SK-N-SH (cell line): ENCODE data around the gene DIS3L2. TPM values are rescaled to one million over a fixed set of nuclear protein-coding genes. Genes with fewer than 3 reads are reported as not detected.

ENCODE experiments used
- CTCF ChIA-PET: fragments of 300-600, 350-600 bp; formaldehyde crosslinking; extraction: SDS; loops from one replicate; lab custom pipeline; 2021; lab: Yijun Ruan, JAX
- POLR2A ChIA-PET: fragments of 350-600 bp; sonication (Branson Sonifier 250); formaldehyde crosslinking; extraction: SDS; loops from one replicate; lab custom pipeline; 2020; ENCODE audit warnings: antibody characterized with exemption, inconsistent platforms; lab: Yijun Ruan, JAX
- DNase-seq: peaks from one replicate; pipeline ENCODE4 v3.0.0; 2012
- H2AFZ ChIP-seq: fragments of 200-600 bp; sonication (generic); 2 replicates; pipeline ENCODE4 v1.8.1; 2016; ENCODE audit warnings: antibody characterized with exemption, mild to moderate bottlenecking, low read depth
- H3F3A ChIP-seq: fragments of 200-600 bp; sonication (generic); replicated peaks from 2 replicates; pipeline ENCODE3; 2016; ENCODE audit warnings: antibody characterized with exemption, mild to moderate bottlenecking; ENCODE audit not compliant: insufficient read depth
- H3K27ac ChIP-seq, 2 experiments: fragments of 200-500 bp in 1 of 2; fragments of 200-600 bp in 1 of 2; sonication (Bioruptor generic) in 1 of 2; sonication (generic), shearing (Covaris generic) in 1 of 2; 2 replicates each; pipeline versions ENCODE4 v1.5.1 to v1.6.1; 2014 to 2016; ENCODE audit warnings: low read depth in 2 of 2, inconsistent platforms in 1 of 2, low read length in 1 of 2, mild to moderate bottlenecking in 1 of 2, mixed read lengths in 1 of 2
- H3K27me3 ChIP-seq: fragments of 200-600 bp; sonication (generic), shearing (Covaris generic); 2 replicates; pipeline ENCODE4 v1.6.1; 2016; ENCODE audit warnings: mixed run types; ENCODE audit not compliant: insufficient read depth
- H3K36me3 ChIP-seq, 2 experiments: fragments of 200-500 bp in 1 of 2; fragments of 200-600 bp in 1 of 2; sonication (Bioruptor generic) in 1 of 2; sonication (generic) in 1 of 2; replicated peaks in 1 of 2; 2 replicates each; pipeline versions ENCODE3 to v1.5.1; 2014 to 2016; ENCODE audit warnings: low read length in 1 of 2, mild to moderate bottlenecking in 1 of 2; ENCODE audit not compliant: insufficient read depth in 2 of 2, control insufficient read depth in 1 of 2
- H3K4me1 ChIP-seq, 2 experiments: fragments of 200-500 bp in 1 of 2; fragments of 200-600 bp in 1 of 2; sonication (Bioruptor generic) in 1 of 2; sonication (generic), shearing (Covaris generic) in 1 of 2; 2 replicates each; pipeline versions ENCODE4 v1.5.1 to v1.6.1; 2014 to 2016; ENCODE audit warnings: low read depth in 1 of 2, low read length in 1 of 2, mixed run types in 1 of 2; ENCODE audit not compliant: insufficient read depth in 2 of 2, control insufficient read depth in 1 of 2
- H3K4me2 ChIP-seq: fragments of 200-600 bp; sonication (generic), shearing (Covaris generic); 2 replicates; pipeline ENCODE4 v1.6.1; 2017; ENCODE audit warnings: mixed run types
- H3K4me3 ChIP-seq, 2 experiments: fragments of 200-500 bp in 1 of 2; fragments of 200-600 bp in 1 of 2; sonication (Bioruptor generic) in 1 of 2; sonication (generic), shearing (Covaris generic) in 1 of 2; 2 replicates each; pipeline versions ENCODE4 v1.5.1 to v1.8.1; 2014 to 2016; ENCODE audit warnings: low read depth in 2 of 2, inconsistent platforms in 1 of 2, low read length in 1 of 2, mild to moderate bottlenecking in 1 of 2, mixed read lengths in 1 of 2, moderate library complexity in 1 of 2
- H3K79me2 ChIP-seq: fragments of 200-600 bp; sonication (generic); 2 replicates; pipeline ENCODE4 v1.8.1; 2017; ENCODE audit warnings: mild to moderate bottlenecking; ENCODE audit not compliant: insufficient read depth
- H3K9ac ChIP-seq: fragments of 200-600 bp; sonication (generic); 2 replicates; pipeline ENCODE4 v1.6.1; 2017; ENCODE audit warnings: mixed run types
- H3K9me2 ChIP-seq: fragments of 200-600 bp; sonication (generic); 2 replicates; pipeline ENCODE4 v1.6.1; 2017; ENCODE audit warnings: mixed run types
- H3K9me3 ChIP-seq: fragments of 200-600 bp; sonication (generic); 2 replicates; pipeline ENCODE4 v1.6.1; 2017; ENCODE audit warnings: mixed run types, mild to moderate bottlenecking, moderate library complexity
- H4K20me1 ChIP-seq: fragments of 200-600 bp; sonication (generic); 2 replicates; pipeline ENCODE4 v1.6.1; 2017; ENCODE audit warnings: mild to moderate bottlenecking, mixed run types; ENCODE audit not compliant: insufficient read depth
- CHD2 ChIP-seq: fragments of 150-350 bp; IDR thresholded peaks from 2 replicates; pipeline ENCODE4 v1.6.1; 2018; ENCODE audit warnings: low read length; ENCODE audit not compliant: partially characterized antibody
- EZH2phosphoT487 ChIP-seq: fragments of 200-600 bp; sonication (generic); IDR thresholded peaks from 2 replicates; pipeline ENCODE4 v1.6.1; 2017; ENCODE audit warnings: low read depth, mixed run types, mild to moderate bottlenecking, antibody characterized with exemption, moderate library complexity, borderline replicate concordance
- FOSL2 ChIP-seq: IDR thresholded peaks from 2 replicates; pipeline ENCODE4 v1.4.0; 2012; ENCODE audit warnings: low read depth, mild to moderate bottlenecking, moderate library complexity, borderline replicate concordance
- GABPA ChIP-seq: IDR thresholded peaks from 2 replicates; pipeline ENCODE4 v1.4.0; 2012; ENCODE audit warnings: low read depth, mild to moderate bottlenecking
- GATA2 ChIP-seq: sonication (generic); formaldehyde crosslinking; IDR thresholded peaks from 2 replicates; pipeline ENCODE4 v1.5.0; 2020; ENCODE audit warnings: mild to moderate bottlenecking, missing genetic modification reagents
- JUND ChIP-seq: IDR thresholded peaks from 2 replicates; pipeline ENCODE4 v1.4.0; 2012
- MEF2A ChIP-seq: IDR thresholded peaks from 2 replicates; pipeline ENCODE4 v1.4.0; 2012; ENCODE audit warnings: low read depth, borderline replicate concordance
- MXI1 ChIP-seq: IDR thresholded peaks from 2 replicates; pipeline ENCODE4 v1.6.1; 2012; ENCODE audit warnings: mild to moderate bottlenecking, low read depth, low read length, improper control_type of control experiment
- NRF1 ChIP-seq: IDR thresholded peaks from 2 replicates; pipeline ENCODE4 v1.6.1; 2012; ENCODE audit warnings: low read depth, mild to moderate bottlenecking, low read length
- POLR2AphosphoS5 ChIP-seq: IDR thresholded peaks from 2 replicates; pipeline ENCODE4 v1.6.1; 2012; ENCODE audit warnings: low read depth, low read length
- RAD21 ChIP-seq: IDR thresholded peaks from 2 replicates; pipeline ENCODE4 v1.6.1; 2012; ENCODE audit warnings: mild to moderate bottlenecking, low read length
- RFX5 ChIP-seq: IDR thresholded peaks from 2 replicates; pipeline ENCODE4 v1.6.1; 2012; ENCODE audit warnings: mild to moderate bottlenecking, improper control_type of control experiment, low read length
- TAF1 ChIP-seq: IDR thresholded peaks from 2 replicates; pipeline ENCODE4 v1.6.1; 2012; ENCODE audit warnings: low read depth, mild to moderate bottlenecking, low read length, moderate library complexity, borderline replicate concordance
- TCF12 ChIP-seq: IDR thresholded peaks from 2 replicates; pipeline ENCODE4 v1.4.0; 2012
- WGBS: methylation state at CpG from one replicate; pipeline ENCODE4 v1.1.6; 2017; ENCODE audit warnings: low lambda C conversion rate; 5-methylcytosine and 5-hydroxymethylcytosine counted together
- polyA plus RNA-seq, 3 experiments: library from polyadenylated mRNA; depleted of rRNA; stranded (reverse); fragments of >200 nt; gene quantifications; 2 replicates each; pipeline ENCODE4 v1.2.3, GENCODE V29; 2012
- TF ChIP-seq, protein P1 (sequence below): IDR thresholded peaks from 2 replicates; pipeline ENCODE4 v1.4.0; 2012; ENCODE audit warnings: low read depth, borderline replicate concordance
- TF ChIP-seq, protein P2 (sequence below): fragments of 150-350 bp; IDR thresholded peaks from 2 replicates; pipeline ENCODE4 v1.6.1; 2016; ENCODE audit warnings: mild to moderate bottlenecking, low read depth, low read length
- TF ChIP-seq, protein P3 (sequence below): fragments of 150-350 bp; IDR thresholded peaks from 2 replicates; pipeline ENCODE4 v1.6.1; 2017; ENCODE audit warnings: antibody characterized with exemption, low read length, low read depth, borderline replicate concordance

Gene DIS3L2
- polyA plus RNA-seq, 1 of the 3 experiments (the other 2 are of a cell fraction), result 17.9 TPM

DNA sequence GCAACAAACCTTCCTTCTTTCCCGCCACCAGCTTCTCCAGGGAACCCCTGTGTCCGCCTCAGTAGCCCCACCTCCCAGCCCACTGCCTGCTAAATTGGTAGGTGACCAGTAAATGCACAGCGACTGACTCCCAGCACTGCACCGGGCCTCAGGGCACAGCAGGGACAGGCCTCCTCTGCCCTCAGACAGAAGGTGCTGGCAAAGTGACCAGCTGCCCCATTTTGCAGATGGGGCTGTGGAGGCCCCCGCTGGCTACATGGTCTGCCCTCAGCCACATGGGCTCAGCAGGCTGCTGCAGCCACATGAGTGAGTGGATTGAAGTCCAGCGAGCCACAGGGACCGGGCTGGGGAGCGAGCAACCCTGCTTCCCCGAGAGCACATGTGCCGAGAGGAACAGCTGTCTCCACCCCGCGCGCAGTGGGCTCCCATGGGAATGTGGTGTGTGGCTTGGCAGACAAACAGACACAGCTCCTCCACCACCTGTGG is 27.6 kb upstream of the DIS3L2 start (continued):
- no peak for TF ChIP-seq GATA2

DNA sequence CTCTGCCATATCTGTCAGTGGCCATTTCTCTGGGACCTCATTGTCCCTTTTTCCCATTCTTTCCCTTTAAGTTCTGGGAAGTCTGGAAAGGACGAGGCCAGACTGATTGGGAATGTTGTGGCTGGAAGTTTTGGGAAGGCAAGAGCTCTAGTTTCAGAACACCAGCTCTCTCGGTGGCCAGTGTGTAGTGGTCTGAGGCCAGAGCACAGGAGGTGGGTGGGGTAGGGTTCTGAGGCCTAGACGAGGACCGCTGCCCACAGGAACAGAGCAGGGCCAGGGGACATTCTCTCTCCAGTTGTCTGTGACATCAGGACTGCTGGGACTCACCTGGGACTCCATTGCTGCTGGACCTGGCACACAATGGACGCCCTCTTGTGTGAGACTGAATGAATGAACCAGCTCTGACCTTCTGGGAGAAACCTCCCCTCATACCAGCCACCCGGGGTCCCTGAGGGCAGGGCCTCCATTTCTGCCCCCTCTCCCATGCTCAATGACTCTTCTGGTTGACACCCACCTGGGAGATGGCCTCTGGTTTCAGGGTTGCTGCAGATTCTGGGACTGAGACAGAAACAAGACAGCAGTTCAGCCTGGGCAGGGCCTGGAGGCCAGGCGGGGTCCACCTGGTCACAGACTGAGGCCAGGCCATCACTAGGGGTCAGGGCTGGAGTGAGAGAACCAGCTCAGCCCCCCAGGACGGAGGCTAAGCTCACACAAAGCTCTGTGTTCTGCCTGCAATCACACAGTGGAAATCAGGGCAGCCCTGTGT is 26.9 kb upstream of the DIS3L2 start:
- no peaks in the 10 kb centered on the region for H4K20me1 ChIP-seq
- H3F3A ChIP-seq, result no peaks in the 10 kb centered on the region
- H3K9ac ChIP-seq, result no peak overlapping the region
- no peak overlapping the region for H3K4me3 ChIP-seq
- no peaks in the 10 kb centered on the region; the same call in 1 of the 2 replicates for H3K27me3 ChIP-seq
- no peaks in the 10 kb centered on the region for H3K9me3 ChIP-seq
- no peak overlapping the region for H3K27ac ChIP-seq
- 49% methylated on average over 2 of the region's 8 CpGs for WGBS
- H3K4me2 ChIP-seq, result no peak overlapping the region
- no peak for DNase-seq
- H3K79me2 ChIP-seq, result no peaks in the 10 kb centered on the region
- H2AFZ ChIP-seq, result no peak overlapping the region
- TF ChIP-seq MEF2A (no peak), FOSL2 (no peak), RAD21 (no peak), CHD2 (no peak), NRF1 (no peak), GATA2 (no peak), POLR2AphosphoS5 (no peak)
- TF ChIP-seq, protein P1, sequence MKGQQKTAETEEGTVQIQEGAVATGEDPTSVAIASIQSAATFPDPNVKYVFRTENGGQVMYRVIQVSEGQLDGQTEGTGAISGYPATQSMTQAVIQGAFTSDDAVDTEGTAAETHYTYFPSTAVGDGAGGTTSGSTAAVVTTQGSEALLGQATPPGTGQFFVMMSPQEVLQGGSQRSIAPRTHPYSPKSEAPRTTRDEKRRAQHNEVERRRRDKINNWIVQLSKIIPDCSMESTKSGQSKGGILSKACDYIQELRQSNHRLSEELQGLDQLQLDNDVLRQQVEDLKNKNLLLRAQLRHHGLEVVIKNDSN, result no peak
- H3K36me3 ChIP-seq, result no peaks in the 10 kb centered on the region
- H3K9me2 ChIP-seq, result no peaks in the 10 kb centered on the region
- no peaks in the 10 kb centered on the region; a peak in 1 of 4 replicates for H3K4me1 ChIP-seq
- CTCF ChIA-PET, result interaction anchor here (0.7 to 2.8 kb wide), 4 partner anchors 10 to 587 kb away, joined by 3 to 26 read pairs (median 4); no protein-coding TSS in a partner anchor
- POLR2A ChIA-PET, result no interaction called here

DNA sequence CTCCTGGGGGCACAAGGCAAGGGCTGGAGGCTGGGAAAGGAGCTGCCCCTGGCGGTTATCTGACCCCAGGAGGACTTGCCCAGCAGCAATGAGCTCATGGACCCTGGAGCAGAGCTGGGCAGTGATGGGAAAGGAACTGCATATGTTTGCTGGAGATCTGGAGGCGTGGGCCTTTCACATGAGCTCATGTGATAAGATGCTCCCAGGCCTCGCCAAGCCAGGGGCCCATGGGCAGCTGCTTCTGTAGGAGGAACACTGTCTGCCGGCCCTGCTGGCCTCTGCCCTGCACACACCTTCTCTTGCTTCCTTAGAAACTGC is 26.3 kb upstream of the DIS3L2 start:
- TF ChIP-seq TAF1 (no peak), GABPA (no peak), GATA2 (no peak), MXI1 (no peak), RFX5 (no peak), EZH2phosphoT487 (no peak), JUND (no peak), TCF12 (no peak)
- TF ChIP-seq, protein P2, sequence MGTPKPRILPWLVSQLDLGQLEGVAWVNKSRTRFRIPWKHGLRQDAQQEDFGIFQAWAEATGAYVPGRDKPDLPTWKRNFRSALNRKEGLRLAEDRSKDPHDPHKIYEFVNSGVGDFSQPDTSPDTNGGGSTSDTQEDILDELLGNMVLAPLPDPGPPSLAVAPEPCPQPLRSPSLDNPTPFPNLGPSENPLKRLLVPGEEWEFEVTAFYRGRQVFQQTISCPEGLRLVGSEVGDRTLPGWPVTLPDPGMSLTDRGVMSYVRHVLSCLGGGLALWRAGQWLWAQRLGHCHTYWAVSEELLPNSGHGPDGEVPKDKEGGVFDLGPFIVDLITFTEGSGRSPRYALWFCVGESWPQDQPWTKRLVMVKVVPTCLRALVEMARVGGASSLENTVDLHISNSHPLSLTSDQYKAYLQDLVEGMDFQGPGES, result no peak
- TF ChIP-seq, protein P3, sequence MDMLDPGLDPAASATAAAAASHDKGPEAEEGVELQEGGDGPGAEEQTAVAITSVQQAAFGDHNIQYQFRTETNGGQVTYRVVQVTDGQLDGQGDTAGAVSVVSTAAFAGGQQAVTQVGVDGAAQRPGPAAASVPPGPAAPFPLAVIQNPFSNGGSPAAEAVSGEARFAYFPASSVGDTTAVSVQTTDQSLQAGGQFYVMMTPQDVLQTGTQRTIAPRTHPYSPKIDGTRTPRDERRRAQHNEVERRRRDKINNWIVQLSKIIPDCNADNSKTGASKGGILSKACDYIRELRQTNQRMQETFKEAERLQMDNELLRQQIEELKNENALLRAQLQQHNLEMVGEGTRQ, result no peak
- 74% methylated on average over 3 of the region's 4 CpGs for WGBS
- Histone ChIP-seq H3K4me2 (no peak overlapping the region), H3K27me3 (no peaks in the 10 kb centered on the region; the same call in 1 of the 2 replicates), H3F3A (no peaks in the 10 kb centered on the region), H3K36me3 (no peaks in the 10 kb centered on the region), H3K79me2 (no peaks in the 10 kb centered on the region), H3K9ac (no peak overlapping the region), H3K9me2 (no peaks in the 10 kb centered on the region), H2AFZ (no peak overlapping the region), H3K9me3 (no peaks in the 10 kb centered on the region), H3K27ac (no peak overlapping the region), H3K4me1 (no peaks in the 10 kb centered on the region; a peak in 1 of 4 replicates), H4K20me1 (no peaks in the 10 kb centered on the region), H3K4me3 (no peak overlapping the region)
- DNase-seq, result no peak
- POLR2A ChIA-PET, result no interaction called here
- CTCF ChIA-PET, result interaction anchor here (0.7 to 2.8 kb wide), 3 partner anchors 11 to 586 kb away, joined by 3 to 26 read pairs (median 4); no protein-coding TSS in a partner anchor
